Measurements from ENCODE around the gene SLC5A10.
"Not testable (repeated sequence)": the region's sequence is repeated elsewhere in the genome, so short reads cannot be mapped to it uniquely, and the experiment has no call there.

Gene SLC5A10

DNA sequence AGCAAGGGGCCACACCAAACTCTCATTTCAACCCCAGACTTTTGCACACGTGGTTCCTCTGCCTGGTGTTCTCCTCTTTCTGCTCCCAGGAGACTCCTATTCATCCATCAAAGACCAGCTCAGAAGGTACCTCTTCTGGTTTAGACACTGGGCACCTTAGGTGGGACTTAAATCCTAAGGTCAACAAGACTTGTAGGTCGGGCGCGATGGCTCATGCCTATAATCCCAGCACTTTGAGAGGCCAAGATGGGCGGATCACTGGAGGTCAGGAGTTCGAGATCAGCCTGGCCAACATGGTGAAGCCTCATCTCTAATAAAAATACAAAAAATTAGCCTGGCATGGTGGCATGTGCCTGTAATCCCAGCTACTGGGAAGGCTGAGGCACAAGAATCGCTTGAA lies 95.5 kb downstream of the SLC5A10 start:
- DNase-seq, result not testable (repeated sequence)

DNA sequence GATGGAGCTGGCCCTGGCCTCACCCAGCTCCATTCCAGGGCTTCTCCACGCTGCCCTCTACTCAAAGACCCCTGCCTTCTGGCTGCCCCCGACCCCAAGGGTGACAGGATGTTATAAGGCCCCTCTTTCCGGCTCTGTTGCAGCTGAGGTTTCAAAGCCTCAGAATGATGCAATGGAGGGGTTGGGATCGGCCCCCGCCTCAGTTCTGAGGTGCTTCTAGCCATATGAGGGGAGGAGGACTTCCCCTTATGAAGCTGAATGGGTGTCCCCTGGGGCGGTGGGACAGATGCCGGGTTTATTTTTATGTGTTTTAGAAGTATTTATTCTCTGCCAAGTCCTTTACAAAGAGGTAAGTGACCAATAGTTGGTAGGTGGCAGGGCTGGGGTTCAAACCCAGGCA lies 96.9 kb downstream of the SLC5A10 start:
- not testable (repeated sequence) for DNase-seq

DNA sequence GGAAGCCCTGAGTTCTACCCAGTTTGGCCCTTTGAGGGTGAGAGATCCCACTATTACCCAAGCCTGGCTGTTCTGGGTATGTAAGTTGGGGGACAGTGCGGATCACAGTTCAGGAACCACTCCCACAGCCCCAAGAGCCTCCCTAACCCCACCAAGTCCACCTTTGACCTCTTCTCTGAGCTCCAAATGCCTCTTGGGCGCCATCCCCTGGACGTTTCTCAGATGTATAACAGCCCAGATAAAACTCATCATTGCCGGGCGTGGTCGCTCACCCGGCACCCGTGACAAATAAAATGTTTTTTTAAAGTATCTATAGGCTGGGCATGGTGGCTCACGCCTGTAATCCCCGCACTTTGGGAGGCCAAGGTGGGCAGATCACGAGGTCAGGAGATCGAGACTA lies 103.5 kb downstream of the SLC5A10 start:
- not testable (repeated sequence) for DNase-seq

DNA sequence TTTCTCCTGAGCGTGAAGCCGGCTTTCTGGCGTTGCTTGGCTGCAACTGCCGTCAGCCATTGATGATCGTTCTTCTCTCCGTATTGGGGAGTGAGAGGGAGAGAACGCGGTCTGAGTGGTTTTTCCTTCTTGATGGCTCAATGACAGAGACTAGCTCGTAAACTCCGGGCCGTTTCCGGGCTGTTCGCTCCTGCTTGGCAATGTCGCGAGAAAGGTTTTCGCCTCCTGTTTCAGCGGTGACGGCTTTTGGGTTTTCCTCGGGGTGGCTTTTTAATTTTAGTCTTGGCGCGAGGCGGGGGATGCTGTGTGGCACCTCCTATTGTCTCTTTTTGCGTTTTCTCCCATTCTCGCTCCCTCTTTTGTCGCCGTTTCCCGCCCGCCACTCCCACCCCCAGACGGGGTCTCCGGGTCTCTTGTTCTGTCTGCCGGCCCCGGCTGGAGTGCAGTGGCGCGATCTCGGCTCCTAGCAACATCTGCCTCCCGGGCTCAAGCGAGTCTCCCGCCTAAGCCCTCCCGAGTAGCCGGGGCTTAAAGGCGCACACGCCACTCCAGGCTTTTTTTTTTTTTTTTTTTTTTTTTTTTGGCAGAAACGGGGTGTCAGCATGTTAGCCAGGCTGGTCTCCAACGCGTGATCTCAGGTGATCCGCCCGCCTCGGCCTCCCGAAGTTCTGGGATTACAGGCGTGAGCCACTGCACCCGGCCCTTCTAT lies 110.2 kb downstream of the SLC5A10 start:
- DNase-seq, result not testable (repeated sequence)

DNA sequence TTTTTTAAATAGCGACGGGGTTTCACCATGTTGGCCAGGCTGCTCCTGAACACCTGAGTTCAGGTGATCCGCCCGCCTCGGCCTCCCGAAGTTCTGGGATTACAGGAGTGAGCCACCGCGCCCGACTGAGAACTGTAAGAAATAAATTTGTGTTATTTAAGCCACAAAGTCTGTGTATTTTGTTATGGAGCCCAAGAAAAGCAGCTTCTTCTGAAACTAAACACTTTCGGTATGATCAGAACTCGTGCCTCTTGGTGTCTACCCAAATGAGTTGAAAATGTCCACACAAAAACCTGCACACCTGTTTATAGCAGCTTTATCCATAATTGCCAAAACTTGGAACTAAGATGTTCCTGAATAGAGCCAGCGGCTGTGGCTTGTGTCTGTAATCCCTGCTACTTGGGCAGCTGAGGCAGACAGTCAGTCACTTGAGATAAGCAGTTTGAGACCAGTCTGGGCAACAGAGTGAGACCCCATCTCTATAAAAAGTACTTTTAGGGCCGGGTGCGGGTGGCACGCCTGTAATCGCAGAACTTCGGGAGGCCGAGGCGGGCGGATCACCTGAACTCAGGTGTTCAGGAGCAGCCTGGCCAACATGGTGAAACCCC lies 110.9 kb downstream of the SLC5A10 start:
- not testable (repeated sequence) for DNase-seq

DNA sequence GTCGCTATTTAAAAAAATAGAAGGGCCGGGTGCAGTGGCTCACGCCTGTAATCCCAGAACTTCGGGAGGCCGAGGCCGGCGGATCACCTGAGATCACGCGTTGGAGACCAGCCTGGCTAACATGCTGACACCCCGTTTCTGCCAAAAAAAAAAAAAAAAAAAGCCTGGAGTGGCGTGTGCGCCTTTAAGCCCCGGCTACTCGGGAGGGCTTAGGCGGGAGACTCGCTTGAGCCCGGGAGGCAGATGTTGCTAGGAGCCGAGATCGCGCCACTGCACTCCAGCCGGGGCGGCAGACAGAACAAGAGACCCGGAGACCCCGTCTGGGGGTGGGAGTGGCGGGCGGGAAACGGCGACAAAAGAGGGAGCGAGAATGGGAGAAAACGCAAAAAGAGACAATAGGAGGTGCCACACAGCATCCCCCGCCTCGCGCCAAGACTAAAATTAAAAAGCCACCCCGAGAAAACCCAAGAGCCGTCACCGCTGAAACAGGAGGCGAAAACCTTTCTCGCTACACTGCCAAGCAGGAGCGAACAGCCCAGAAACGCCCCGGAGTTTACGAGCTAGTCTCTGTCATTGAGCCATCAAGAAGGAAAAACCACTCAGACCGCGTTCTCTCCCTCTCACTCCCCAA lies 111.5 kb downstream of the SLC5A10 start:
- not testable (repeated sequence) for DNase-seq

DNA sequence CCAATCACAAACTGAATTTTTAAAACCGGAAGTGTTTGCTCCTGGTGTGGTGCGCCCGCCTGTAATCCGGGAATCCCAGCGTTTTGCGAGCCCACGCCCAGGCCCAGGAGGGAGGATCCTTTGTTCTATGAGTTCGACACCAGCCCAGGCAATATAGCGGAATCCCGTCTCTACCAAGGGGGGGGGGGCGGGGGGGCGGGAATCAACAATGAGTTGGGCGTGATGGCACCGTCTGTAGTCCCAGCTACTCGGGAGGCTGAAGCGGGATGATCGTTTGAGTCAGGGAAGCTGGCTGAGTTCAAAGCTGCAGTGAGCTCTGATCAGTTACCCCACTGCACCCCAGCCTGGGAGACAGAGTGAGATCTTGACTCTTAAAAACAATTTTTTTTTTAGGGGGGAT lies 112.4 kb downstream of the SLC5A10 start:
- peak; percentile 0 for DNase-seq

DNA sequence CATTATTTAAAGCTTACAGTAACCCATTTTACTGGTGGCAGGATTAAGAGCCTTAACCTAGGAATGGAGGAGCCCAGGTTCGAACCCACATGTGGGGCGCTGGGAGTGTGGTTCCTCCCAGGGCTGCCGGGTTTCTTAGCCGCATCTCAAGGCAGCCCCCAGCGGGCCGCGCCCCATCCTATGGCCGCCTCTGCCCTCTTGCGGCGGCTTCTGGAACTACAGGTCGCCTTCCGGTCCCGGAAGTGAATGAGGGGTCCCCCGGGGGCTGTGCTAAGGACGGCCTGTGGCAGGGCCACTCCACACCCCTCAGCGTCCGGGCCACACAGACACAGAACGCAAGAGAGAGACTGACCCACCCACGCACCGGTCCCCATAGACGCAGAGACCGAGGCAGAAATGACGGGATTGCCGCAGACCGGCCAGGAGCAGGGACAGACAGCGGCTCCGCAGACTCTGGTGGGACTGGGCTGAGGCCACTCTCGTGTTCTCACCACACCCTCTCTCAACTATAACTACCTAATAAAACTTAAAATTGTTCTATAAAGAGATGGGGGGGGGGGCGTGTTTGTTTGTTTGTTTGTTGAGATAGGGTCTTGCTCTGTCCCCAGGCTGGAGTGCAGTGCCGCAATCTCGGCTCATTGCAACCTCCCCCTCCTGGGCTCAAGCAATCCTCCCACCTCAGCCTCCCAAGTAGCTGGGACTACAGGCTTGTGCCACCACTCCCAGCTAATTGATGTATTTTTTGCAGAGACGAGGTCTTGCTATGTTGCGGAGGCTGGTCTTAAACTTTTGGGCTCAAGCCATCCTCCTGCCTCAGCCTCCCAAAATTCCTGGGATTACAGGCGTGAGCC lies 118.6 kb downstream of the SLC5A10 start:
- DNase-seq, result not testable (repeated sequence)

Data from hematopoietic multipotent progenitor cell treated with erythropoietin and hydrocortisone succinate and interleukin-3 and kit ligand, for 6 days (in vitro differentiated cells).